Pulmonary artery endothelial cell (primary cell): ENCODE data around the gene SLMAP. TPM values are rescaled to one million over a fixed set of nuclear protein-coding genes. Genes with fewer than 3 reads are reported as not detected.

ENCODE experiments used
- DNase-seq: peaks from one replicate; pipeline ENCODE4 v3.0.0-alpha.2; 2011; ENCODE audit warnings: low read depth, low spot score
- total RNA-seq: library from RNA; depleted of rRNA; stranded (reverse); fragments of >200 nt; gene quantifications from 2 replicates; pipeline ENCODE4 v1.2.3, GENCODE V29; 2014

Gene SLMAP
- total RNA-seq, 1 donor from 2014 or later = 38.1 TPM

DNA sequence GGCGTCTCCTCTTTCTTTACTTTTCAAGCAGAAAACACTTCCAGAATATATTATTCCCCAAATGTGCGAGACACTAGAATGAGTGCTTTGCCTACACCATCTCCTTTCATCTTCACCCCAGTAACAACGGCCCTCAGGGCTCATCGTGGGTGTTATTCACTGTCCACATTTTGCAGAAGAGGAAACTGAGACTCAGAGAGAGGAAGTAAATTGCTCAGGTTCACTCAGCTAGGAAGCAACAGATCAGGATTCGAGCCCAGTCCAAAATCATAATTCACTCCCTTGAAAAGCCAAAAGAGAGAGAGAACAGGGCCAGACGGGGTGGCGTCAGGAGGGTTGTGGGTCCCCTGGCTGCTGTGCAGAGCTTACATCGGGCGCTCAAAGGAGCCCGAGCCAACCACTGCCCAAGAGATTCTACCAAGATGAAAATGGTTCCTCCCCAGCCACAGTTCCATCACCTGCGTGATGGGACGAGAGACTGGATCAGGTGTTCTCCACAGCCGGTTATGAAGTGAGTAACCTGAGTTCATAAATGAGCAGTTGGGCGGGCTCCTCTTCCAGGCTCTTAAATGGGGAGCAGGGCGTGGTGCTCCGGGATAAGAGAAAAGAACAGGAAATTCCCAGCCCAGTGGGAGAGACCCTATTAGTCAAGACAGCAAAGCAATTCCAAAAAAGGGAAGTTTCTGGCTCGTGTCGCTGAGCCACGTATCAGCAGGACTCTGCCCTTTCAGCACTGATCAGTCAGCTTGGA, 203.5 kb downstream of the SLMAP start:
- DNase-seq = no peak

DNA sequence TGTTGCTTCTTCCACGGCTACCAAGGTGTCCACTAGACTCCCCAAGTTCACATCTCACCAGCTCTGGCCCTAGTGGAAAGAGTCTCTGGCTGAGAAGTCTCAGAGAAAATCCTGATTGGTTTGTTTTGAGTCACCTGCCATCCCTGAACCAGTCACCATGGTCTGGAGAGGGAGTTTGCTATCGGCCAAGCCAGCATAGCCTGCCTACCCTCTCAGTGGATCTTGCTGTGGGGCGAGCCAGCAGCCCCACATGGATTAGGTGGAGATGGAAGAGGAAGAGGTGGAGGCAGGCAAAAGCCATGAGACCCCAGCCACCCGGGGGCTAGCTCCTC, 204.0 kb downstream of the SLMAP start:
- DNase-seq = no peak

DNA sequence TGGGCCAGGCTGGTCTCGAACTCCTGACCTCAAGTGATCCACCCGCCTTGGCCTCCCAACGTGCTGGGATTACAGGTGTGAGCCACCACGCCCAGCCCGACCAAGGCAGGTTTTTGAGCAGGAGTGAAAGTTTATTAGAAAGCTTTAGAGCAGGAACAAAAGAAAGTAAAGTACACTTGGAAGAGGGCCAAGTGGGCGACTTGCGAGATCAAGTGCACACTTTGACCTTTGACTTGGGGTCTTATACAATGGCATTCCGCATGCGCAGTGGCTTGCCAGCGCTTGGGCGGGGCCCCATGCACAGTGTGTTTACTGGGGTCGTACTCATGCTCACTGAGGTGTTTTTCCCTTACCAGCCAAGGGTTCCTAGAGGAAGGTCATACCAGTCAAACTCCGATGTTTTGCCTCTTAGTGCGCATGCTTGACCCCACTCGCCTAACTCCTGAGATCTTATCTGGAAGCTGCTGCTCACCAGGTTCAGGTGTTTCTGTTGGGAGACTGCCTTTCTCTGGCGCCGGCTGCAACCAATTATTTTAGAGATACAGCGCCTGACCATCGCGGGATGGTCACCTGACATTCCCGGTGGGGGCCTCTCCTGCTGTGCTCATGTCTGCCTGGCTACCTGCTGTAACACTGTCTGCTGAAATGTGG, 205.2 kb downstream of the SLMAP start:
- no peak for DNase-seq

DNA sequence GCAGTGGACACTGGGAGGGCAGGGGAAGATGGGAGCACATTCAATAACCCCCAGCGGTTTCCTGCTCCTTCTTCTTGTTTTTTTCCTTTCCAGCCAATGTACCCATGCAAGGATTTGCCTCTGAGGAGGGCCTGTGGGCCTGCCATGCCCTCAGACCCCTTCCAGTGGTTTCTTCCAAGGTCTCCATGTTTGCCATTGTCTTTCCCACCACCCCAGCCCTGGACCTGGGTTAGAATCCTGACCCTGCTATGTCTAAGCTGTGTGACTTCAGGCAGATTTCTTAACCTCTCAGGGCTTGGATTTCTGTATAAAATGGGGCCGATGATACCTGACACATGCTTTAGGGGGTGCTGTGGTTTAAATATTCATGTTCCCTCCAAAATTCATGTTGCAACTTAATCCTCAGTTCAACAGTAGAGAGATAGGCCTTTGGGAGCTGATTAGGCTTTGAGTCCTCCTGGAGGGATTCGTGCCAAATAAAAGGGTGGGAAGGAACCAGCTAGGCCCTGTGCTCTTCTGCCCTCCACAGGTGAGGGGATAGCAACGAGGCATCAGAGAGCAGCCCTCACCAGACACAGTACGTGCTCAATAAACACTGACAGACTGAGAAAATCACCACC, 205.8 kb downstream of the SLMAP start:
- DNase-seq = no peak

DNA sequence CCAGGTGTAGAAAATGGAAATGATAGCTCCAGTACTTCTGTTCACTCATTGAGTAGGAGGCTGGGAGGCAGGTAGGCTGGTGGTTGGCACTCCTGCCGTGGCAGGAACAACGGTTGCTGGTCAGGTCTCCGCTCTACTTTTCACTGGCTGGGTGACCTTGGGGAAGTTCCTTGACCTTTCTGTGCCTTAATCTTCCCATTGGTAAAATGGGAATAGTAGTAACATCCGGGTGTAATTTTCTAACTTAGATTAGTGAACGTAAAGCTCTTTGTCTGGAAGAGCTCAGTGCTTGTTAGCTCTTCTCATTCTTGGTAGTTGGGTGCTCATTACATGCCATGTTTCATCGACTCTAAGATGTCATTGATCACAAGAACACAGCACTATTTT, 206.3 kb downstream of the SLMAP start:
- DNase-seq = no peak

DNA sequence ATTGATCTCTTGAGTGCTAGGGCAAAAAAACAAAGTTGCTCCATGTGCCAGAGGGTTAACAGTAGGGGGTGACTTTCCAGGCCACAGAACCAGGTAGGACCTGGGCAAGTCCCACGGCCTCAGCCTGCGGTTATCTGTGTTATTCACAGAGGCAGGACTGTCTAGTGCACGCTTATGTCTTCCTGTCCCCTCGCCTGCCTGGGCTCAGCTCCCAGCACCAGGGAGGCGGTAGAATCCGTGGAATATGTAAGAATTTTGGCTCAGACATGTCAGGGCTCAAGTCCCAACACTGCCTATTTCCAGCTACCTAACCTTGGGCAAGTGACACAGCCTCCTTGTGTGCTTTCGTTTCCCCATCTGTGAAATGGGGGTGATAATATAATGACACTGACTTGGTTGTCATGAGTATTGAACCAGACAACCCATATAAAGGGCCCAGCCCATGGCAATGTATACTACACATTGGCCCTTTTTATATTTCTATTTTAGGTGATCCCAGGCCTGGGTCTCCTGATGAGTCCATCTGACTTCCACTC, 207.8 kb downstream of the SLMAP start:
- no peak for DNase-seq

DNA sequence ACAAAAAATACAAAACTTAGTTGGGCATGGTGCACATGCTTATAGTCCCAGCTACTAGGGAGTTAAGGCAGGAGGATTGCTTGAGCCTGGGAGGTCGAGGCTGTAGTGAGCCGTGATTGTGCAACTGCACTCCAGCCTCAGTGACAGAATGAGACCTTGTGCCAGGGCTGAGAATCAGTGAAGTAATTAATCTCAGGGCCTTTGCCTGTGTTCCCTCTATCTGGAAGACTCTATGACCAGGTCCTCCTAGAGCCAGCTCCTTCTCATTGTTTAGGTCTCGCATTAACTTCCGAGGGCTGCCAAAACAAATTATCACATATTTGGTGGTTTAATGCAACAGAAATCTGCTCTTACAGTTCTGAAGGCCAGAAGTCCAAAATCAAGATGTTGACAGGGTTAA, 210.7 kb downstream of the SLMAP start:
- DNase-seq = no peak

DNA sequence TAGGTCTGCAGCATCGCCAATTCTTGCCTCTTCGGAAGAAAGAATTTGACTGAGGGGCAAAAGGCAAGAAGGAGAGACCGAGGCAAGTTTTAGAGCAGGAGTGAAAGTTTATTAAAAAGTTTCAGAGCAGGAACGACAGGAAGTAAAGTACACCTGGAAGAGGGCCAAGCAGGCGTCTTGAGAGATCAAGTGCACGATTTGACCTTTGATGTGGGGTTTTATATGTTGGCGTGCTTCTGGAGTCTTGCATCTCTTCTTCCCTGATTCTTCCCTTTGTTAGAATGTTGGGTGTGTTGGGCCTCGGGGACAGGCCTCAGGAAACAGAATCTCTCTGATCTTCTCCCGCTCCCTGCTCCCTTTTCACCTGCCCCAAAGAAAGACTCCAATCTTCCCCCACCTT, 211.5 kb downstream of the SLMAP start:
- DNase-seq = no peak

DNA sequence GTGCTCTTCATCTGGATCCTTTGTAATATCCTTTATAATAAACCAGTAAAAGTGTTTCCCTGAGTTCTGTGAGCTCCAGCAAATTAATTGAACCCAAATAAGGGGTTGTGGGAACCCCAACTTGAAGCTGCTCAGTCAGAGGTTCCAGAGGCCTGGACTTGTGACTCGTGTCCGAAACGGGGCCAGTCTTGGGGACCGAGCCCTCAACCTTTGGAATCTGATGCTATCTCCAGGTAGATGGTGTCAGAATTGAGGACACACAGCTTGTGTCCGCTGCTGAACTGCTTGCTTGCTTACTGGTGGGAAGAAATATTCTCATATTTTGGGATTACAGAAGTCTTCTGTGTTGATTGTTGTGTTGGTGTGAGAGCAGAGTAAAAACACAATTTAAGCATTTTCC, 212.4 kb downstream of the SLMAP start:
- no peak for DNase-seq

DNA sequence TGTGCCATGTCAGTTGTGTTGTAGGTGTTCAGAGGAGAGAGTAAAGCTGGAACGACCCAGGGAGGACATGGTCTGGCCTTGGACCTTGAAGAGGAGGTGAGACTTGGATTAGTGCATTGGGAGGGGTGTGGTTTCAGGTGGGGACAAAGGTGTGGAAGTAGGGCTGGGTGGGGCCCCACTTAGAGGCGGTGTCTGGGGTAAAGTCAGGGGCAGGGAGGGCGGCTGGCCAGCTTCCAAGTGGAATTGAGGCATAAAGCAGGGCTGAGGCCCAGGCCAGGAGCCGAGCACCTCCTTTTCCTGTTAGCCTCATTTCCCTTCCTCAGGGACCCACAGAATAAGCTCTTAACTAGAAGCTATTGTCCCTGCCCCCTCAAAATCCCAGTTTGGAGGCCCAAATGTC, 215.9 kb downstream of the SLMAP start:
- DNase-seq = no peak

DNA sequence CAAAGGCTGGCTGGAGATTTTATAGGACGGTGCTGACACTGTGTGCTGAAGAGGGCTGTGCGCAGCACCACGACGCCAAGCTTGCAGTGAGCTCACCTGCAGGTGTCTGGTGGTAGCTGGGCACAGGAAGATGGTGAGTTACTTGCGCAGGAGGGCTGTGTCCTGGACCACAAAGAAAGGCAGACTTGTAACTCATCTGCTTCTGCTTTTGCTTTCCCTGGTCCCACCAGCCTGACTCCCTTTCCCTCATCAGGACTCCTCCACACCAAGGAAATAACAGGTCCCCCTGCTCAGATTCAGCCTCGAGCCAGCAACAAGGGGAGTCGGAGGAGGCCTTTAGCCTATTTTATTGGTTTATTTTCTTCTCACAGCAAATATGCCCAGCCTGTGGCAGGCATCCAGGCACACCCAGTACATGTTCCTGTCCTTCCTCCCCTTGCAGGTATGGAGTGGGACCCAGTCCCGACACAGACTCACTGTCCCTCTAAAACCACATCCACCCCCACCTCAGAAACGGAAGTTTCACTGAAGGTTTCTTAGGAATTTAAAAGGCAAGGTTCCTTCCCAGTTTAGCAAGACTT, 216.5 kb downstream of the SLMAP start:
- no peak for DNase-seq

DNA sequence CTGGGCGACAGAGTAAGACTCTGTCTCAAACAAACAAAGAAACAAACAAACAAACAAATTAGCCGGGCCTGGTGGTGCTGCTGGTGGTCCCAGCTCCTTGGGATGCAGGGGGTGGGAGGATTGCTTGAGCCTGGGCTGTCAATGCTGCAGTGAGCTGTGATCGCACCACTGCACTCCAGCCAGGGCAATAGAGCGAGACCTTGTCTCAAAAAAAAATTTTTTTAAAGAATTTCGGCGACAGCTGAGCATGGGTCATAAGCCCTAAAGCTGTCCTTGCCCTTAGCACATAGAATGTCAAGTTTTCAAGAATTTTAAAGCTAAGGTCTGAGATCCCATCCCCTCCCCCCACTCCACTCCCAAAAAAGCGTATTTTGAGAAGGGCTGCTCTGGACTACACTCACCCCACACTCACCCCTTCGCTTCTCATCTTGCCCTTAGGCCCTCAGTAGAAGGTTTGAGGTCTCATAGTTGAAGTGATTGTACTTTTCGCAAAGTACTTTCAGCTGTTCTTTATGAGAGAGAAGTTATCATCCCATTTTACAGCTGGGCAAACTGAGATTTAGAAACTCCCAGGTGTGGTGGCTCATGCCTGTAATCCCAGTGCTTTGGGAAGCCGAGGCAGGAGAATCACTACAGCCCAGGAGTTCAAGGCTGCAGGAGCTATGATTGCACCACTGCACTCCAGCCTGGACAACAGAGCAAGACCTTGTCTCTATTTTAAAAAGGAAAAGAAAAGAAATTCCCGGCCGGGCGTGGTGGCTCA, 217.8 kb downstream of the SLMAP start:
- DNase-seq = no peak

DNA sequence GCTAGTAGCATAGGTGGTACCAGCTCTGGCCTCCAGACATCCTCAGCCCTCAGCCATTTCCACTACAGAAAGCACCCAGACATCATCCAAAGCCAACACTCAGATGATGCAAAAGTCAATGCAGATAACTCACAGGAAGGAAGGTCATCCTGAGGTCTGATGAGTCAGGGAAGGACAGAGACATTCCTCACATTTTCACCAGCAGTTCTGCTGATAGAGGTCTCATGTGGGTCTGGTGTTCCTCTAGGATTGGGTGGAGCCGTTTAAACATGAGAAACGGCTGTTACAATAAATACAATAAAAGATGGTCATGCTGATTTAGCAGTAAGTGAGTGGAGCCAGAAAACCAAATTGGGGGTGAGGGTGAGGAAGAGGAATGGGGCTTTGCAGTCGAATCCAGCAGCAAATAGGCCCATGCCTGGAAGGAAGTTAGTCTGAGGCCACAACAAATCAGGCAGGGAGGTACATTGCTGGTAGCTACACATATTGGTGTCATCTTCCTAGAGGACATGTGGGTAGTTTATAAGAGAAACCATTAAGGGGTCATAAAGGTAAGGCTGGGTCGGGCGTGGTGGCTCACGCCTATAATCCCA, 218.8 kb downstream of the SLMAP start:
- peak; percentile 83 for DNase-seq

DNA sequence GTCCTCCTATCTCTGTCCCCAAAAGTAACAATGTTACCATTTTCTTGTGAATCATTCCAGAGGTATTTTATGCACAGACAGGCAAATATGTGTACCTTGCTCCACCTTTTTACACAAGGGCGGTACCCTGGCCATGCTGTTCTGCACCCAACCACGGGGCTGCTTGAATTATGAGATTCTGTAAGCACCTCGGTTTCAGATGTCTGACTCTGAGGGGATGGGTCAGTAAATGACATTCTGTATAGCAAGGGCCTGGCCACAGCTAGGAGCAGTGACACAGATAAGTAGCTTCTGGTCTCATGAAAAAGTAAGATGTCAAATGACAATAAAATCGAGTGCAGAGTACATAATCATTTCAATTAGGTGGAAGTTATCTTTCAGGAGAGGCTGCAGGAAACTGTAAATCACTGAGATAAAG, 221.7 kb downstream of the SLMAP start:
- DNase-seq = no peak

DNA sequence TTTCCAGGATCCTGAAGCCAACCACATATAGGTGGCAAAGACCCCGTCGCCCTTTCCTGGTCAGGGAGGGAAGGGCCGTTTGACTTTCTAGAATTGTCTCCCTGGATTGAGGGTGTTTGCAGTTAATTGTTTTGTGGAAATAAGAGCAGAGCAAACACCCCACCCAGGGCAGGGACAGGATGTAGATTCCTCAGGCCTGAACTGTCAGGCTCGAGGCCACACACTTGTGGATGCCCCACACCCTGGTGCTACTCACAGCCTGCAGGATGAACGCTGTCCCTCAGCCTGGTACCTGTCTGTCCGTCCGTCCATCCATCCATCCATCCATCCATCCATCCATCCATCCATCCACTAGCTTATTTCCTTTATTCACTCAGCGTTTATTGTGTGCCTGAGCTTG, 222.2 kb downstream of the SLMAP start:
- DNase-seq = no peak

Other genes with a start within 250 kb of the SLMAP start
- 0.04 and 0.07 TPM in 2 replicates for gene DNAH12, start 212.0 kb upstream of the SLMAP start, total RNA-seq
- gene PDE12, start 200.0 kb upstream of the SLMAP start, total RNA-seq = 20.9 and 34.6 TPM in 2 replicates
- 202 and 214 TPM in 2 replicates for gene ARF4, start 159.0 kb upstream of the SLMAP start, total RNA-seq
- 17.5 and 23.6 TPM in 2 replicates for gene DENND6A, start 63.2 kb upstream of the SLMAP start, total RNA-seq